Embryonic facial prominence (tissue), 1 donor: ENCODE measurements around the gene LNP1.
A peak's percentile ranks its signal among the peaks of the same experiment; 100 is the strongest.
"Not testable (repeated sequence)": the region's sequence is repeated elsewhere in the genome, so short reads cannot be mapped to it uniquely, and the experiment has no call there.

ENCODE experiments used
- DNase-seq: peaks from one replicate; pipeline ENCODE4 v3.0.0-alpha.2; 2016; ENCODE audit errors: extremely low spot score

The LNP1 gene, protein sequence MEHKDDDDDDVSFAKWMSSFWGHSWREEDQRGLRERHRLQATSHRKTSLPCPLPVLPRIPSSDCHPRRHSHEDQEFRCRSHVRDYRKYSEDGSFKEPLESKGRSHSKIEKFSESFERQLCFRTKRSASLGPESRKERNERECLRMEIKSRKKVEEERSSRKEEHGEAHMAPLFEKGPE

DNA sequence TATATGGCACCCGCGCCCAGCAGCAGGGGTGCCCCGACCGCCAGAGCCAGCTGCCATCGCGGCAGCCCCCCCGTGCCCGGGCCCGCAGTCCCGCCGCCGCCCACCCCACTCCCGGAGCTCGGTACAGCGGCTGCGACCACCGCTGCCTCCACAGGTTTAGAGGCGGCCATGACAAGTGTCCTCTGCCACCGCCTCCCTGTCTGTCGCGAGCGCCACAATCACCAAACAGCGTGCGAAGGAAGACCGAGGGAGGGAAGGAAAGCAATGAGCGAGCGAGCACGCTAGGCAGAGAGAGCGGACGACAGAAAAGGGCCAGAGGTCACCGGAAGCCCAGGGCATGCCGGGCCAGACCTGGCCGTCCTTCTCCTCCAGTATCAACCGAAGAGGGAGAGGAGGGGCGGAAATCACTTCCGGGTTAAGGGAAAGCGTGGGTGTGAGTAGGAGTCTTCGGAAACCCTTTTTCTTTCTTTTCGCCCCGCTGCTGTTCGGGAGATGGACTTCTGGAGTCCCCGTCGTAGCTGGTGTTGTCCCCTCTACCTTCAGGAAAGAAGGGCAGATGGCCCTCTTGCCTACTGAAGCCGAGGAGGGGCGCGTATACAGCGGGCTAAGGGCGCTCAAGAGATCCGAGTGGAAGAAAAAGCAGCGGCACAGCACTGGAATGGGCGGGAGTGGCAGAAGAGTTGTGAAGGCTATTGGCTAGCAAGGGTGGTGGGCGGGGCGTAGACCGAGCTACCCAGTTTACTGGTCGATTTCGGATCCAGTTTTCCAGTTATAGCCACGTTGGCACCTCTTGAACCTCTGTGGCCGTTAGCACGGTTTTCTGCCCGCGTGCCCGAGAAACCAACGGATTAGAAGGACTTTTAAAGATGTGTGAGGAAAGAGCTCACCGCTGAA lies at the start of gene LNP1, which contains the start of gene TOMM70:
Gene LNP1, plus strand, starts transcription at position 760 of the 894 bp plus-strand sequence. CDS start 28,191 bp downstream, outside the sequence.
Gene TOMM70, minus strand, starts transcription at position 310 of the 894 bp plus-strand sequence. Its CDS starts 140 bp downstream, at position 170.
- DNase-seq = peak; percentile 92

DNA sequence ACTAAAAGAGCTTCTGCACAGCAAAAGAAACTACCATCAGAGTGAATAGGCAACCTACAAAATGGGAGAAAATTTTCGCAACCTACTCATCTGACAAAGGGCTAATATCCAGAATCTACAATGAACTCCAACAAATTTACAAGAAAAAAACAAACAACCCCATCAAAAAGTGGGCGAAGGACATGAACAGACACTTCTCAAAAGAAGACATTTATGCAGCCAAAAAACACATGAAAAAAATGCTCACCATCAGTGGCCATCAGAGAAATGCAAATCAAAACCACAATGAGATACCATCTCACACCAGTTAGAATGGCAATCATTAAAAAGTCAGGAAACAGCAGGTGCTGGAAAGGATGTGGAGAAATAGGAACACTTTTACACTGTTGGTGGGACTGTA lies 49.6 kb upstream of the LNP1 start:
- not testable (repeated sequence) for DNase-seq

DNA sequence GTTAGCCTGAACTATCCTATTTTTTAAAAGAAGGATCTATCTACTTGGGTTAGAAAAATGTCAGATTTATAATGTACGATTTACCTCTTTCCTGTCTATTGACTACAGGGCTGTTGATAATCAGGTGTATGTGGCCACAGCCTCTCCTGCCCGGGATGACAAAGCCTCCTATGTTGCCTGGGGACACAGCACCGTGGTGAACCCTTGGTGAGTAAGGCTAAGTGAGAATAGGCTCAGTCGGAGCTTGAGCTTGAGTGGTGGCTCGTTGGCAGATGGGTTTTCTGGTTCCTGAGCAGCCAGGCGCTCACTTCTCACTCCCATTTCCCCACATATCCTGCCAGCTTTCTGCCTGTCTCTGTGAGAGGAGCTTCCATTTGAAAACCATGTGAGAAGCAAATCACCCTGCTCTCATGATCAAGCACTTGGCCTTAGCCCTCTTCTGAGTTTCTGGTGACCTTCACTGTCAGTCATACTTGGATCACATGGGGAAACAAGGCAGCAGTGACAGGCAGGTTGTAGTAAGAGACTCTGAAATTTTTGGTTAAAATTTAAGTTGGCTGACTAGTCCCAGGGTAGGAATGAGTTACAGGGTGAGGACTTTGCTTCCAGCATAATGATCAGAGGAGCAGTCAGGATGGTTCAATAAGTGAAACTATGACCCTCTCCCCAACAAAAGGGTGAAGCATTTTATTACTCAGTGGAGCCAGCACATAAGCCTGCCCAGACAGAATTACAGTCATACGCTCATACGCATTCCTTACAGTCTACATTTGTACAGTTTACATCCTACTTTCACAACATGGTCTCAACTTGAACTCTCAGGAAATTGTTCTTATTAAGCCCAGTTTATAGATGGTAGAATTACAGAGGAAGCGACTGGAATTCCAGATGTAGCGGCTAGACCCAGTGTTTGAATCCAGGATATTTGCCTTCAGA lies 48.8 kb upstream of the LNP1 start:
- DNase-seq = no peak

DNA sequence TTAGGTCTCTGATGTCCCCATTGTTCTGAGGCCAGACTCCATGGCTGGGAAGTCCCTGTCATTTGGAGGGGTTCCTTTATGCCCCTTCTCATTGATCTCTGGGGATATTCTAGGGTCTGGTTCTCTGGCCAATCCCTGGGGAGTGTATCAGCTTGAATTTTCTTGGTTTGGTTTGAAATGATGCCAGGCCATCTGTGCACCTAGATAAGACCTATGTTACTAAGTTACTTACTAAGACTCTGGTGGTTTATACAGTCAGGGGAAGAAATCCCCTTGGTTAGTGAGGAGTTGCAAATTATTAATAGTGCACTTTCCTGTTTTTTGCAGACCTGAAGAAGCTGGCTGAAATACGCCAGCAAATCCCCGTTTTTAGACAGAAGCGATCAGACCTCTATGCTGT lies 46.5 kb upstream of the LNP1 start:
- no peak for DNase-seq

DNA sequence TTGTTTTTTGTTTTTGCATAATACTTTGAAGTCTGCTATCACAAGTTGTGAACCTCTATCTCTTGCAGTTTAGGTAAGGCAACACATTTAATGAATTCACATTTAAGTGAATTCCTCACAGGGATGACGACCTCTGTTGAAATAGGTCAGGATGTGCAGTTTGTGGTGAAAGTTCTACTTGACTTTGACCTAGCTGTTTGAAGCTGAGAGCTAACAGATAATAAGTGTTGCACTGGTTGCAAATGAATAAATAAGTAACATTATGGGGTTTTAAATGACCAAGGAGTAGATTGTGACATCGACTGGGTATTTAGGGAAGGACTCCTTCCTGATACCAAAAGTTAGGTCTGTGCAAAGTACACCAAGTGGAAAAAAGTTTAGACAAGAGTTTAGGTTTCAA lies 42.9 kb upstream of the LNP1 start:
- DNase-seq = no peak

DNA sequence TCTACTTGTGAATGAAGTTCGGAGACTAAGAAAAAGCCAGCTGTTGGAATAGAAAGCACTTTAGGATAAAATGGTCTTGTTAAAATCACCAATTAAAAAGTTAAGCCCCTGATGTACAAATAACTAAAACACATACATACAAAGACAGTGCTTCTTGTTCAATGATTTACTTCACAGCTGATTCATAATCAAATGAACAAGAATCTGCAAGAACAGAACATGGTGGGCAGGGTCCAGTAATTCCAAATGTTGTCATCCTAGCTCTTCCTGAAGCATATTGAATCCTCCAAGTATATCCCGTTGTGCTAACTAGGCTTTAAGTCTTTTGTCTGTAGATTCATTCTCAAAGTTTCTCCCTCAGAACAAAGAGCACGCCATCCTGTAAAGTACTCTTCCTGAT lies 42.3 kb upstream of the LNP1 start:
- DNase-seq = no peak

DNA sequence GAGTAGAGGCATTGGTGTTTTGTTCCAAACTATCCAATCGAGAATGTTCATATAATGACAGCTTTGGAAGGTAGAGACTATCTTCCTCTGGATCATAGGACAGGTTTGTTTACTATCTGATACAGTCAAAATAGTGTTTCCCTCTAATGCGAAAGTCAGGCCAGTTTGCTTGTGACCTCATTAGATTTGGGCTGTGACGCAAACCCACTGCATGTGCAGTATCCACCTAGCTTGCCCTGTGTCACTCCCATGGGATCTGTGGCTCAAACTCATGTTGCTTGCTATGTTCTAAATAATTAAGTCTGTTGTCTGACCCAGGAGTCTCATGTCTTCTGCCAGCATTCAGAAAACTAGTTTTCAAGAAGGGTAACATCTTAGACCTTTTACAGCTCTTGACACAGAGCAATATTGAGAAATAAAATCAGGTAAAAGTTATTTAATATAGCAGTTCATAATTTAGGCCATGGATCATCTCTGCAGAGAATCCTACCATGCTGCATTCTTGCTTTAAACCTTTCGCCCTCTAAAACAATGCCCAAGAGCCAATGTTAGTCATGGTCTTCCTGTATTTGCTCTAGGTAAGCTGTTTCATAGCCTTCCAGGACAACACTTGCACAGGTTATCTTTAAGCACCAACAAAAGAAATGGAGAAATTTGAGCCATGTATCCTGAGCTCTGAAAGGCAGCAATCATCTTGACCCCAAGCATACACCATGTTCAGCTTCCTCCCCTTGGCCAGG lies 40.4 kb upstream of the LNP1 start:
- no peak for DNase-seq

DNA sequence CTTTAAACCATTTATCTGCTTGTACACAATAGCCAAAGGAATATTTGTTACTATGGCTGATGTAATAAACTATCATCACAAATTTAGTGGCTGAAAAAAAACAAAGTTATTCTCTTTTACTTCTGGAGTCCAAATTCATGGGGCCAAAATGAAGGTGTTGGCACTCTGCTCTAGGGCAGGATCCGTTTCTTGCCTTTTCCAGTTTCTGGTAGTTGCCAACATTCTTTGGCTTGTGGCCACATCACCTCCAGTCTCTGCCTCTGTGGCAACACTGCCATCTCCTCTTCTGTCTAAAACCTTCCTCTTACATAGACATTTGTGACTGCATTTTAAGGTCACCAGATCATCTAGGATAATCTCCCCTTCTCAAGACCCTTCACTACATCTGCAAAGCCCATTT lies 39.4 kb upstream of the LNP1 start:
- DNase-seq = no peak

DNA sequence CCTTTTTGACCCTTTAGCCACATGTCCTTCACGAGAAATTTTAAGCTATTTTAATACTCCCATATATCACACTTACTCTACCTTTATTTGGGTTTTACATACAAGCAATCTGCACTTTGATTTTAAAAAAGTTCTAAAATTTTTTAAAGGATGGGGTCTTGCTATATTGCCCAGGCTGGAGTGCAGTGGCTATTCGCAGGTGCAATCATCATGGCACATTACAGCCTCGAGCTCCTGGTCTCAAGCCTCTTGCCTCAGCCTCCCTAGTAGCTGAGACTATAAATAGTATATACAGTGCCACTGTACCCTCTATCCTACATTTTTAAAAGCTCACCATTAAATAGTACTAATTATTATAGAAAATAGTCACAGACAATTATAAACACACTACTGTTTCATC lies 36.9 kb upstream of the LNP1 start:
- no peak for DNase-seq

DNA sequence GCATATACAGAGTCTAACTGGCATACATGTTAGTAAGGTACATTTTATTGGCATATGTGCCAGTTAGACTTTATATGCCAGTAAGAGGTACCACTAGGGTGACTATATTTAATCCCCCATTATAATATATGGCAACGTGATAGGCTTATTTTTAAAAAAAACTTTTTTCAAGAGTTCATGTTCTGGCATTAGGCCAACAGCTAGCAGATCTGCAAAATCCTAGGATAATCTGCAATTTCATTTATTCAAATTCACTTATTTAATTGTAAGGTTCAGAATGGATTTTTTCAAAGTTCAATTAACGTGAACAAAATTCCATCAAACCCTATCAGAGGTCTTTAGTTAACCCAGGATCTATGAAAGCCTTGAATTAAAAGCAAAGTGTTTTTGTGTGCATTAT lies 34.9 kb upstream of the LNP1 start:
- no peak for DNase-seq

DNA sequence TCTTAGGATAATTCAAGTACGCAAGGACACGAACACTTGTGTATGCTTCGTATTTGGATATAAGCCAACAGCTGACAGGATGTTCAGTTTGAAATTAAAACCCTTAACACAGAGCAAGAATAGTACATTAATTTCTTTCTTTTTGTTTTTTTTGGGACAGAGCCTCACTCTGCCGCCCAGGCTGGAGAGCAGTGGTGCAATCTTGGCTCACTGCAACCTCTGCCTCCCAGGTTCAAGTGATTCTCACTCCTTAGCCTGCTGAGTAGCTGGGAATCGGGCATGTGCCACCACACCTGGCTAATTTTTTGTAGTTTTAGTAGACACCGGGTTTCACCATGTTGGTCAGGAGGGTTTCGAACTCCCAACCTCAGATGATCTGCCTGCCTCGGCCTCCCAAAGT lies 32.9 kb upstream of the LNP1 start:
- DNase-seq = no peak

DNA sequence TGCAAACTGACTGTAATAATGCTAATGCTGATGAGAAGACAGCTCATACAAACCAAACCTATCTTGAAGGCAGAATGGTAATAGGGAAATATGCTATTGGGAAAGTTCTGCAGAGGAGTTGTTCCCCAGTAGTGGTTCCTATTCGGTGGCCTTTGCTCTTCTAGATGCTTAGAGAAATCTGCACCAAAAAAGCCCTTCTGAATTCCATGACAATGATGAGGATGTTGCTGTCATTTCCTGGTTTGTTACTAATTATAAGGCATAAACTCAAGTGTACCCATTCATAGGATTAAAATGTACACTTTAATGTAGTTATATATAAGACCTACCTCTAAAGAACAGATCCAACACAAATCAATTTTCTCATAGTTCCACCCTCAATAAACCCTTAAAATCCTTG lies 30.6 kb upstream of the LNP1 start:
- no peak for DNase-seq

DNA sequence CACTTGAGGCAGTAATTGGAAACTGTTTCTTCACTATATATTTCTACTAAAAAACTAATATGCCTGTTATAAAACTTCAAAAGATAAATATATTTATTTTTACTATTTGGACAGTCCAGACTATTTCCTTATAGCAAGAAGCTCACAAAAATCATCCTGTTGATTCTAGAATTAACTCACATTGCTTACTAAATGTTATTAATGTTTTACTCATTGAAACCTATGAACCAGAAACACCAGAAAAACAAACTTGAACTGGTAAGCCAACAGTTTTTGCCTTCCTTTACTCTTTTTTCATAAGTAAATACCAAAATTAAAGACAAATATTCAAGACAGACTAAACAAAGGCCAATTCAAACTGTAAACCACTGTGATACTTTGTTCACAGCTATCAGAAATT lies 26.8 kb upstream of the LNP1 start:
- no peak for DNase-seq

DNA sequence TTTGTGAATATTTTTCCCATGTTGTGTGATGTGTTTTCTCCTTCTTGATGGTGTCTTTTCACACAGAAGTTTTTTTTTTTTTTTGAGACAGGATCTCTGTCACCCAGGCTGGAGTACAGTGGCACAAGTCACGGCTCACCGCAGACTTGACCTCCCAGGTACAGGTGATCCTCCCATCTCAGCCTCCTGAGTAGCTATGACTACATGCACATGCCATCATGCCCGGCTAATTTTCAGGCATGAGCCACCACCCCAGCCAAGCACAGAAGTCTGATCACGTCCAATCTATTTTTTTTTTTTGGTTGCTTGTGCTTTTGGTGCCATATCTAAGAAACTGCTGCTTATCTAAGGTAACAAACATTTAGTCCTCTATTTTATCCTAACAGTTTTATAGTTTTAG lies 25.0 kb upstream of the LNP1 start:
- no peak for DNase-seq

DNA sequence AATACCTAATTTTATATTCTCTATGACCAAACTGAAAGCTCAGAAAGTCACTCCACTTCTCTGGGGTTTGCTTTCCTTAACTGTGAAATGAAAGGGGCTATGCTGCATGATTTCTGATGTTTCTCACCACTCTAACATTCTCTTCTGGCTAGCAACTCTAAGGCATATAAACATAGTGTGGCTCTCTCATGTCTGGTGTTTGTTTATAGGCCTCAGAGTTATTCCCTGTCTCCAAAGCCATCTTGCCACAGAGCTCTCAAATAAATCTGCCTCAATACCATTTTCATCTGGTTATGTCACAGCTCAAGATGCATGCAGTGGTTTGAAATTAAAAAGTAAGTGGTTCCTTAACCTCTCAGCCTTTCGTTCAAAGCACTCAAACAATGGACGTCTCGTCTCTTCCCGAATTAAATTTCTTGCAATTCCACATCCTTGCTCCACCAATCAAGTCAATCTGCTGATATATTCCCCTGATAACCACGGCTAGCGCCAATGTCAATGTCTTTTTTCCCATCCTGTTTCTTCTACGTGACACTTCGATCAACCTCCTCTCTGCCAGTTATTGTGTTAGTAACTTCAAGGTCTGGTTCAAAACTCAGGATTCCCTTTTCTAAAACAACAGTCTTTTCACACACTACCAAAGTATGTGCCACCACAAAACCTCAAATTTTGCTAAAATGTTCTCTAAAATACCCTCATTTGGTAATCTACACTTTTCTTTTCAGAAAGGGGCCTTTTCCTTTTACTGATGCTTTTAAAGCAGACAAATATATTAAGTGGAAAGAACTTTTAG lies 16.4 kb upstream of the LNP1 start:
- no peak for DNase-seq

DNA sequence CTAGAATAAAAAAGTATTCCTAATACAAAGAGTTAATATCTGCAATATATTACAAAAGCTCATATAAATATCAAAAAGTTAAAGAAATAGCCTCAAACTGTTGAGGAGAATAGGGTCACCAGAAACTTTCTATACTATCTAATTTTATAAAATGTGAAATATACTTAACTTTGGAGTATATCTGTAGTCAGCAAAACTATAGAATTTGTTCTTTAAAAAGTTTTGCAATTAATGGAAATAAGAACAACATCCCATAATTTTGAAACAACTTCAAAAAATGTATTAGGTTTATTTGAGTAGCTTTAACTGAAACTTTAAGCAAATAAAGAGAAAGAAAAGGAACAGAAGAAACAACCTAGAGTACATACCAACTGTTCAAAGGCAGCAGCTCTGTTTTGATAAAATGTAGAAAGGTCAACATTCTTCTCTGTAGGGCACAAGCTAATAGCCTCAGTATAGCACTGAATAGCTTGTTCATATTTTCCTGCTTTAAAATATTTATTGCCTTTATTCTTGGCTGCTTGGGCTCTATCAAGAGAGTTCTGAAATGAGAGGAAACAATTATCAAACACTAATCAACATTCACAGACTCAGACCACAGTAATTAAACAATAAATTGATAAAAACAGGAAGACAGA lies 14.8 kb upstream of the LNP1 start:
- DNase-seq = no peak

DNA sequence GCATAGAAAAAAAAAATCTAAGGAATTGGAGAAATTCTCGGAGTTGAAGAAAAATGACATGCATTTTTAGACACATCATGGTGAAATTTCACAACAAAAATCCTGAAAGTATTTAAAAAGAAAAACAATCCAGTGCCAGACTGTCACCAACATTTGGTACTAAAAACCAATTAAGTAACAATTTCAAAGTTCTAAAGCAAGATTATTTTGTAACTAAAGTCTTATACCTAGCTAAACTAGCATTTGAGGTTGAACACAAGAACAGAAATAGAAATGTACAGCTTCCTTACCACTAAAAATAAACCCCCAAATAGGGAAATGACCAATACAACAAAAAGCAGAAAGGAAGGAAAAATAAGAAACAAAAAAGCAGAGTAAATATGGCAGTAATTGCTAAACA lies 12.3 kb upstream of the LNP1 start:
- DNase-seq = no peak

DNA sequence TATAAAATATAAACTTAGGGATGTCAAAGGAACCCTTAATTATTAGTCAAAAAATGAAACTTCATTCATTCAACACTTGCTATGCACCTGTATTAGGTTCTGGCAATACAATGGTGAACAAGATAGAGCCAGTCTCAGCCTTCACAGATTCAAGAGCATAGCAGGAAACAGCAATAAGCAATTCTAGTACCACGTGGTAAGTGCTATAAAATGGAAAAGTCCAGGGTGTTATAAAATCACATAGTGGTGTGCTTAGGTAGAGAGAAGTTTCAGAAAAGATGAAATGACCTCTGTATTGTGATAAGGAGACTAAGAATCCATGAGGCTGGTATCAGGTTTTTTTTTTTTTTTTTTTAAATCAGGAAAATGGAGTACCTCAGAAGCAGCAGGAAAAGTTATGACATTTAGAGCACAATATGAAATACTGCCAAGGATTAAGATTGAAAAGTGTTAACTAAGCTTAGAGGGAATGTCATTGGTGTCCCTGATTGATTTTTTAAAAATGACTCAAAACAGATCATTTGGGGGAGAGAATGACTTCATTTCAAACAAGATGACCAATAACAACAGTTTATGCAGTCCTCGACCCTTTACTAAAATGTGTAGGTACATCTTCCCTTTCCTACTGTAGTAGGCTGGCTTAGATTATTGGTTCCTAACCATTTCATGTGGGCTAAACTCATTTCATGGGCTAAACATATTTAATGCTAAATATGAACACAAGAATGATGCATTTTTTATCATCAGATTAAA lies 5.5 kb upstream of the LNP1 start:
- no peak for DNase-seq

DNA sequence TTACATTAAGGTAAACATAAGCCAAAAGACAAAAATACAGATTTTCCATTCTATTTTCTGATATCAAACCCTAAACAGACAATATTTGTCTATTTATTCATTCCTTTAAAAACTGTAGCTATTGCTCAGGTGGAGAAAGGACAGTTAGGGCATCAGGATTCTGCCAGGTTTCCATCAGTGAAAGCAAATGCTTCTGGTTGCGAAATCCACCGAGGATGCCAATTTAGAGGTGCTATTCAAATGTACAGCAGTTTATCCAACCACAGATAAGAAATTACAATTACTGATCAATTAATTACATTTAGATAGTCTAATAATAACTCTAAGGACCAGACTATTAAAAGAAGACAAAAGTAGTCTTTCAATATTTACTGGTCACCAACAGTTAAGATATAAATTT lies 4.4 kb upstream of the LNP1 start:
- DNase-seq = no peak
